Neutrophil (primary cell): ENCODE data around the gene ENKD1.
A peak's percentile ranks its signal among the peaks of the same experiment; 100 is the strongest.

ENCODE experiments used
- H3K27ac ChIP-seq: fragments of 200-600 bp; sonication (generic); 2 replicates; pipeline ENCODE4 v1.5.1; 2016; ENCODE audit warnings: mild to moderate bottlenecking, moderate library complexity
- H3K27me3 ChIP-seq: fragments of 200-600 bp; sonication (generic); 2 replicates; pipeline ENCODE4 v1.6.0; 2016; ENCODE audit warnings: mild to moderate bottlenecking
- H3K36me3 ChIP-seq: fragments of 200-600 bp; sonication (generic); 2 replicates; pipeline ENCODE4 v1.5.1; 2017
- H3K4me1 ChIP-seq, 2 experiments: fragments of 200-600 bp in 1 of 2; sonication (generic) in 1 of 2; 1 replicate in 1 of 2; 2 replicates in 1 of 2; pipeline versions ENCODE4 v1.5.1 to v1.6.1; 2013 to 2016; ENCODE audit warnings: low read depth in 1 of 2, low read length in 1 of 2, mild to moderate bottlenecking in 1 of 2, moderate library complexity in 1 of 2; ENCODE audit not compliant: control insufficient read depth in 1 of 2, insufficient read depth in 1 of 2
- H3K4me3 ChIP-seq, 2 experiments: fragments of 200-600 bp in 1 of 2; sonication (generic) in 1 of 2; 1 replicate in 1 of 2; 2 replicates in 1 of 2; pipeline ENCODE4 v1.5.1; 2013 to 2016; ENCODE audit warnings: low read depth in 1 of 2, low read length in 1 of 2, mild to moderate bottlenecking in 1 of 2, moderate library complexity in 1 of 2
- H3K9me3 ChIP-seq: fragments of 200-600 bp; sonication (generic); 2 replicates; pipeline ENCODE4 v1.5.1; 2016
- CTCF ChIP-seq: fragments of 200-600 bp; sonication (generic); IDR thresholded peaks from 2 replicates; pipeline ENCODE4 v1.5.1; 2016; ENCODE audit warnings: antibody characterized with exemption

ENKD1 gene

DNA sequence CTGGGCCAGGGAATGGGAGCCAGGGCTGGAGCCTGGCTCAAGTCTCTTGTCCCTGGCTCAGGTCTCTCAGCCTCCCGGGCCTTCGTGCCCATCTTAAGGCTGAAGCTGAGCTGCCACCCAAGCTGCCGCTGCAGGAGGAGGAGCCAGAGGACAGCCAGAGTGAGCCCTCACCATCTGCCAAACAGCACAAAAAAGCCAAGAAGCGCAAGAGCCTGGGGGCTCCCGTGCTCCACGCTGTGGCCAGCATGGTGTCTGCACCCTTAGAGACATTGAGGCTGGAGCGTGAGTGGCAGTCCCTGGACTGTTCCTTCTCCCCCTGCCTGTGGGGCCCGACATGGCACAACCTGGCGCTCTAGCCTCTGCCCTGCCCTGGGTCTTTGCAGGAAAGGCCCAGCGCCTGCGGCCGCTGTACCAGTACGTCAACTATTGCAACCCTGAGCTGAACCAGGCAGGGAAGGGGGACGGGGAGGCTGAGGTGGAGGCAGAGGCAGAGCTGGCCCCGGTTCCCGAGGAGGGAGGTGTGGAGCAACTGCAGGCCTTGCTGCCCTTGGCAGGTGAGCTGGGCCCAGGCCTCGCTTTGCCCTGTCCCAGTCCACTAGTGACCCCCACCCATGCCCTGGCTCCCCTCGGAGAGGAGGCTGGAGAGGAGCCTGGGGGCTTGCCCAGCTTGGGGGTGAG, 1.4 kb upstream of the ENKD1 start:
- Histone ChIP-seq H3K4me1 (peaks cover 46 to 49% of the 10 kb centered on the region in 2 experiments), H3K9me3 (no peaks in the 10 kb centered on the region), H3K4me3 (peak overlapping the region; percentile 92 to 100), H3K36me3 (no peaks in the 10 kb centered on the region), H3K27ac (peak overlapping the region; percentile 85), H3K27me3 (no peaks in the 10 kb centered on the region)
- TF ChIP-seq CTCF: peak; percentile 51

- H3K9me3 ChIP-seq: no peaks in the 10 kb centered on the region
- peak overlapping the region; percentile 85 for H3K27ac ChIP-seq
- no peak for TF ChIP-seq CTCF
- H3K4me1 ChIP-seq: peaks cover 41 to 43% of the 10 kb centered on the region in 2 experiments
- peak overlapping the region; percentile 92 to 100 for H3K4me3 ChIP-seq
- no peaks in the 10 kb centered on the region for H3K27me3 ChIP-seq
- H3K36me3 ChIP-seq: peaks cover under 1% of the 10 kb centered on the region
These were observed 885 bp upstream of the ENKD1 start for GRCh38 chr16:67667453-67667816.

- TF ChIP-seq CTCF: no peak
- peak overlapping the region; percentile 85 for H3K27ac ChIP-seq
- H3K36me3 ChIP-seq: peaks cover 6% of the 10 kb centered on the region
- peak overlapping the region; percentile 92 to 100 for H3K4me3 ChIP-seq
- H3K27me3 ChIP-seq: peaks cover 8% of the 10 kb centered on the region
- peaks cover 46 to 48% of the 10 kb centered on the region in 2 experiments for H3K4me1 ChIP-seq
- no peaks in the 10 kb centered on the region for H3K9me3 ChIP-seq
These were observed 458 bp downstream of the ENKD1 start for GRCh38 chr16:67666032-67666551.

GRCh38 chr16:67665598-67665997, 952 bp downstream of the ENKD1 start:
- no peak for TF ChIP-seq CTCF
- Histone ChIP-seq H3K27ac (no peak overlapping the region), H3K27me3 (peaks cover 8% of the 10 kb centered on the region), H3K36me3 (peaks cover 6% of the 10 kb centered on the region), H3K9me3 (no peaks in the 10 kb centered on the region), H3K4me3 (peak overlapping the region; percentile 92 to 100), H3K4me1 (peaks cover 49% of the 10 kb centered on the region in 2 experiments)

- Histone ChIP-seq H3K9me3 (no peaks in the 10 kb centered on the region), H3K27ac (no peak overlapping the region), H3K4me1 (peaks cover 49 to 53% of the 10 kb centered on the region in 2 experiments), H3K36me3 (peaks cover 6% of the 10 kb centered on the region), H3K4me3 (no peak overlapping the region), H3K27me3 (peaks cover 8% of the 10 kb centered on the region)
- TF ChIP-seq CTCF: no peak
These were observed 1.7 kb downstream of the ENKD1 start for GRCh38 chr16:67664871-67665270.
